Mammary epithelial cell (primary cell): ENCODE data around the gene DNAJC19.

Experiments used
- CTCF ChIP-seq, 2 donors: IDR thresholded peaks in 1 of 2; conservative IDR thresholded peaks in 1 of 2; 2 replicates each; pipeline ENCODE4 v1.5.1; 2011 to 2012; ENCODE audit warnings: inconsistent platforms in 2 of 2, low read length in 2 of 2, mild to moderate bottlenecking in 2 of 2, control low read depth in 1 of 2, low read depth in 1 of 2; ENCODE audit not compliant: insufficient read depth in 1 of 2; ENCODE audit errors: extremely low read depth in 1 of 2
- EZH2 ChIP-seq: IDR thresholded peaks from 2 replicates; pipeline ENCODE4 v1.6.1; 2012; ENCODE audit warnings: low read length, inconsistent platforms, borderline replicate concordance

DNA sequence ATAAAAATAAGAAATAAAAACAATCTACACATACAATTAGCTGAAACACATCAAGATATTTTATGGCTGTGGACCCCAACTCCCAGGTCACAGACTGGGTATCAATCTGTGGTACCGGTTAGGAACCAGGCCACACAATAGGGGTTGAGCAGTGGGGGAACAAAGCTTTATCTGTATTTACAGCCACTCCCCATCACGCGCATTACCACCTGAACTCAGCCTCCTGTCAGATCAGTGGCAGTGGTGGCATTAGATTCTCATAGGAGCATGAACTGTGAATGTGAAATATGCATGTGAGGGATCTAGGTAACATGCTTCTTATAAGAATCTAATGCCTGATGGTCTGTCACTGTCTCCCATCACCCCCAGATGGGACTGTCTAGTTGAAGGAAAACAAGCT is 17.7 kb upstream of the DNAJC19 start:
- TF ChIP-seq EZH2 (no peak), CTCF (conservative IDR thresholded peaks at IDR 0.05 in 1 of 2, IDR thresholded peaks at IDR 0.05 in 1 of 2; ENCODE audit: extremely low read depth in 1 of 2, insufficient read depth in 1 of 2, low read depth in 1 of 2, low read length in 2 of 2) (no peak)
